Keratinocyte (primary cell): ENCODE data around the gene RUFY2. TPM values are rescaled to one million over a fixed set of nuclear protein-coding genes. Genes with fewer than 3 reads are reported as not detected.

Experiments
- DNase-seq: peaks from one replicate; pipeline ENCODE4 v3.0.0-alpha.2; 2011; ENCODE audit warnings: low read depth, missing footprints, low spot score
- FAIRE-seq: peaks from 2 replicates; lab custom pipeline; 2011; peaks lifted over from hg19 to GRCh38; lab: Jason Lieb, UNC
- H2AFZ ChIP-seq: 2 replicates; pipeline ENCODE4 v1.6.0; 2012; ENCODE audit warnings: low read length, control low read depth, inconsistent platforms; ENCODE audit not compliant: control insufficient read depth
- H3K27ac ChIP-seq: 2 replicates; pipeline ENCODE4 v1.5.1; 2011; ENCODE audit warnings: low read length; ENCODE audit not compliant: control insufficient read depth, insufficient read depth
- H3K27me3 ChIP-seq: 3 replicates; pipeline ENCODE4 v1.6.0; 2011; ENCODE audit warnings: low read length; ENCODE audit not compliant: control insufficient read depth, insufficient read depth; ENCODE audit errors: extremely low read depth
- H3K36me3 ChIP-seq, 2 experiments: 2 replicates in 1 of 2; 3 replicates in 1 of 2; pipeline ENCODE4 v1.5.1; 2011; ENCODE audit warnings: low read length in 2 of 2, mild to moderate bottlenecking in 1 of 2; ENCODE audit not compliant: control insufficient read depth in 2 of 2, insufficient read depth in 2 of 2; ENCODE audit errors: extremely low read depth in 1 of 2
- H3K4me1 ChIP-seq: 3 replicates; pipeline ENCODE4 v1.5.1; 2011; ENCODE audit warnings: low read length; ENCODE audit not compliant: control insufficient read depth, insufficient read depth; ENCODE audit errors: extremely low read depth
- H3K4me2 ChIP-seq: 3 replicates; pipeline ENCODE4 v1.6.0; 2011; ENCODE audit warnings: low read depth, low read length; ENCODE audit not compliant: control insufficient read depth, insufficient read depth; ENCODE audit errors: extremely low read depth
- H3K4me3 ChIP-seq, 3 experiments: fragments of 200-600 bp in 1 of 3; sonication (generic) in 1 of 3; 2 replicates in 2 of 3; 3 replicates in 1 of 3; pipeline ENCODE4 v1.5.1; 2011 to 2016; ENCODE audit warnings: low read length in 3 of 3, mild to moderate bottlenecking in 3 of 3, control low read depth in 2 of 3, inconsistent platforms in 1 of 3, low read depth in 1 of 3, mixed read lengths in 1 of 3, mixed run types in 1 of 3, moderate library complexity in 1 of 3; ENCODE audit not compliant: control insufficient read depth in 2 of 3, insufficient read depth in 2 of 3; ENCODE audit errors: extremely low read depth in 1 of 3
- H3K79me2 ChIP-seq: 2 replicates; pipeline ENCODE4 v1.6.0; 2012; ENCODE audit warnings: low read length; ENCODE audit not compliant: control insufficient read depth, insufficient read depth
- H3K9ac ChIP-seq: 3 replicates; pipeline ENCODE4 v1.6.0; 2011; ENCODE audit warnings: low read length; ENCODE audit not compliant: control insufficient read depth, insufficient read depth; ENCODE audit errors: extremely low read depth
- H3K9me1 ChIP-seq: 3 replicates; pipeline ENCODE4 v1.6.0; 2011; ENCODE audit warnings: low read length; ENCODE audit not compliant: control insufficient read depth, insufficient read depth; ENCODE audit errors: extremely low read depth
- H3K9me3 ChIP-seq: 2 replicates; pipeline ENCODE4 v1.5.1; 2012; ENCODE audit warnings: low read depth, low read length; ENCODE audit not compliant: control insufficient read depth
- H4K20me1 ChIP-seq: 3 replicates; pipeline ENCODE4 v1.6.0; 2011; ENCODE audit warnings: low read length; ENCODE audit not compliant: control insufficient read depth, insufficient read depth; ENCODE audit errors: extremely low read depth
- CTCF ChIP-seq, 3 experiments: IDR thresholded peaks in 1 of 3; conservative IDR thresholded peaks in 1 of 3; optimal IDR thresholded peaks in 1 of 3; 2 replicates in 2 of 3; 3 replicates in 1 of 3; pipeline versions ENCODE3 to v1.5.1; 2011; ENCODE audit warnings: low read length in 3 of 3, mild to moderate bottlenecking in 3 of 3, moderate library complexity in 2 of 3, control low read depth in 1 of 3, inconsistent platforms in 1 of 3; ENCODE audit not compliant: insufficient read depth in 2 of 3; ENCODE audit errors: extremely low read depth in 1 of 3
- EZH2 ChIP-seq: IDR thresholded peaks from one replicate; pipeline ENCODE4 v1.6.1; 2012; ENCODE audit warnings: inconsistent platforms, mild to moderate bottlenecking, low read length, moderate library complexity
- dilution Hi-C: fragments of 300-500 bp; cut with MboI; formaldehyde crosslinking; loops from one replicate; pipeline ENCODE4 v1.7.0; 2020; ENCODE audit warnings: low sequenced_read_pairs; ENCODE audit not compliant: extremely low pct_ligation_motif_present
- polyA plus RNA-seq, 5 experiments: library from polyadenylated mRNA; depleted of rRNA in 3 of 5; stranded (reverse) in 3 of 5; stranded (forward) in 1 of 5; unstranded in 1 of 5; fragments of >200 nt; gene quantifications; 1 replicate in 1 of 5; 2 replicates in 3 of 5; 3 replicates in 1 of 5; pipeline versions ENCODE4 v1.2.1 to v1.2.3, GENCODE V29; 2011 to 2012; ENCODE audit warnings: missing spikeins in 2 of 5, low read depth in 1 of 5, low replicate concordance in 1 of 5

RUFY2 gene
- polyA plus RNA-seq, 1 donor (not counting 4 experiments of a cell fraction or from before 2014, with no cell fraction given), result 15.6 TPM

- no peak overlapping the region for H2AFZ ChIP-seq
- no peak for FAIRE-seq
- H3K27ac ChIP-seq, result no peak overlapping the region
- no peaks in the 10 kb centered on the region for H4K20me1 ChIP-seq
- no peaks in the 10 kb centered on the region for H3K79me2 ChIP-seq
- dilution Hi-C loops, result no loop called here
- H3K4me2 ChIP-seq, result no peak overlapping the region
- H3K9me1 ChIP-seq, result no peaks in the 10 kb centered on the region
- no peak for DNase-seq
- H3K9ac ChIP-seq, result no peak overlapping the region
- H3K36me3 ChIP-seq, result peaks cover 0 to 13% of the 10 kb centered on the region in 2 experiments
- H3K9me3 ChIP-seq, result no peaks in the 10 kb centered on the region
- H3K4me1 ChIP-seq, result no peaks in the 10 kb centered on the region
- TF ChIP-seq CTCF (optimal IDR thresholded peaks at IDR 0.05 in 1 of 3, IDR thresholded peaks at IDR 0.05 in 1 of 3, conservative IDR thresholded peaks at IDR 0.05 in 1 of 3; ENCODE audit: extremely low read depth in 1 of 3, insufficient read depth in 2 of 3, low read length in 3 of 3) (no peak), EZH2 (no peak)
- no peak overlapping the region for H3K4me3 ChIP-seq
- H3K27me3 ChIP-seq, result no peaks in the 10 kb centered on the region
These were observed 12.3 kb upstream of the RUFY2 start for GRCh38 chr10:68419376-68419775.

GRCh38 chr10:68408898-68409518 is 1.9 kb upstream of the RUFY2 start:
- no peaks in the 10 kb centered on the region for H3K27me3 ChIP-seq
- DNase-seq (no peak), FAIRE-seq (no peak)
- H3K9ac ChIP-seq, result no peak overlapping the region
- peaks cover 5% of the 10 kb centered on the region for H3K4me1 ChIP-seq
- H4K20me1 ChIP-seq, result no peaks in the 10 kb centered on the region
- H3K27ac ChIP-seq, result no peak overlapping the region
- peaks cover 29% of the 10 kb centered on the region for H3K79me2 ChIP-seq
- no peak overlapping the region for H3K4me3 ChIP-seq
- no peaks in the 10 kb centered on the region for H3K9me3 ChIP-seq
- no peak for TF ChIP-seq CTCF (optimal IDR thresholded peaks at IDR 0.05 in 1 of 3, IDR thresholded peaks at IDR 0.05 in 1 of 3, conservative IDR thresholded peaks at IDR 0.05 in 1 of 3; ENCODE audit: extremely low read depth in 1 of 3, insufficient read depth in 2 of 3, low read length in 3 of 3)
- no peak for TF ChIP-seq EZH2
- H3K9me1 ChIP-seq, result no peaks in the 10 kb centered on the region
- dilution Hi-C loops, result no loop called here
- no peak overlapping the region for H3K4me2 ChIP-seq
- peaks cover 2 to 3% of the 10 kb centered on the region in 2 experiments for H3K36me3 ChIP-seq
- H2AFZ ChIP-seq, result no peak overlapping the region
